H9 (cell line): Measurements from ENCODE around the gene GPC6. TPM values are rescaled to one million over a fixed set of nuclear protein-coding genes. Genes with fewer than 3 reads are reported as not detected.

ENCODE experiments used
- DNase-seq: peaks from one replicate; pipeline ENCODE4 v3.0.0-alpha.2; 2017
- H2AFZ ChIP-seq: one replicate; pipeline ENCODE4 v1.6.1; 2013; ENCODE audit warnings: mild to moderate bottlenecking, low read length, control low read depth, moderate library complexity
- H2AK5ac ChIP-seq: 2 replicates; pipeline ENCODE4 v1.6.1; 2013; ENCODE audit warnings: low read length, control low read depth, mixed read lengths; ENCODE audit not compliant: insufficient read length
- H2BK120ac ChIP-seq: one replicate; pipeline ENCODE4 v1.6.1; 2013; ENCODE audit warnings: low read depth, mild to moderate bottlenecking, low read length, control low read depth, inconsistent platforms; ENCODE audit not compliant: poor library complexity, severe bottlenecking
- H2BK12ac ChIP-seq: 2 replicates; pipeline ENCODE4 v1.6.1; 2013; ENCODE audit warnings: low read length, control low read depth, mixed read lengths, low read depth; ENCODE audit not compliant: insufficient read length
- H2BK15ac ChIP-seq: 2 replicates; pipeline ENCODE4 v1.6.1; 2013; ENCODE audit warnings: low read depth, low read length, control low read depth
- H2BK20ac ChIP-seq: one replicate; pipeline ENCODE4 v1.6.1; 2013; ENCODE audit warnings: low read depth, mild to moderate bottlenecking, low read length, control low read depth, inconsistent platforms; ENCODE audit not compliant: poor library complexity, severe bottlenecking
- H2BK5ac ChIP-seq: 2 replicates; pipeline ENCODE4 v1.6.1; 2013; ENCODE audit warnings: low read length, control low read depth, mixed read lengths; ENCODE audit not compliant: insufficient read length
- H3K14ac ChIP-seq: 2 replicates; pipeline ENCODE4 v1.6.1; 2013; ENCODE audit warnings: low read length, control low read depth; ENCODE audit not compliant: insufficient read depth
- H3K18ac ChIP-seq: 2 replicates; pipeline ENCODE4 v1.6.1; 2013; ENCODE audit warnings: low read depth, mild to moderate bottlenecking, mixed read lengths, low read length, control low read depth; ENCODE audit not compliant: insufficient read length
- H3K23ac ChIP-seq: 2 replicates; pipeline ENCODE4 v1.6.1; 2013; ENCODE audit warnings: low read length, control low read depth, mixed read lengths, low read depth; ENCODE audit not compliant: insufficient read length
- H3K23me2 ChIP-seq: 2 replicates; pipeline ENCODE4 v1.6.1; 2013; ENCODE audit warnings: low read depth, mild to moderate bottlenecking, mixed read lengths, low read length, control low read depth; ENCODE audit not compliant: insufficient read length, poor library complexity, severe bottlenecking
- H3K27ac ChIP-seq: 2 replicates; pipeline ENCODE4 v1.5.1; 2013; ENCODE audit warnings: low read length, control low read depth, mixed read lengths, low read depth; ENCODE audit not compliant: insufficient read length
- H3K27me3 ChIP-seq: 2 replicates; pipeline ENCODE4 v1.6.1; 2013; ENCODE audit warnings: low read length, control low read depth, inconsistent platforms; ENCODE audit not compliant: insufficient read depth
- H3K4ac ChIP-seq: 2 replicates; pipeline ENCODE4 v1.6.1; 2013; ENCODE audit warnings: low read depth, mild to moderate bottlenecking, control low read depth, inconsistent platforms, low read length, moderate library complexity
- H3K4me1 ChIP-seq: 2 replicates; pipeline ENCODE4 v1.6.1; 2013; ENCODE audit warnings: low read length, control low read depth, inconsistent platforms; ENCODE audit not compliant: insufficient read depth
- H3K4me2 ChIP-seq: 2 replicates; pipeline ENCODE4 v1.6.1; 2013; ENCODE audit warnings: low read length, control low read depth, mixed read lengths; ENCODE audit not compliant: insufficient read length, insufficient read depth
- H3K56ac ChIP-seq: 2 replicates; pipeline ENCODE4 v1.6.1; 2013; ENCODE audit warnings: low read depth, mild to moderate bottlenecking, mixed read lengths, low read length, control low read depth; ENCODE audit not compliant: insufficient read length
- H3K79me1 ChIP-seq: 2 replicates; pipeline ENCODE4 v1.6.1; 2013; ENCODE audit warnings: low read depth, mild to moderate bottlenecking, moderate library complexity, low read length, control low read depth, inconsistent platforms; ENCODE audit not compliant: insufficient read depth, poor library complexity, severe bottlenecking
- H3K79me2 ChIP-seq: 2 replicates; pipeline ENCODE4 v1.6.1; 2013; ENCODE audit warnings: low read length, control low read depth, inconsistent platforms; ENCODE audit not compliant: insufficient read depth
- H3K9ac ChIP-seq: 2 replicates; pipeline ENCODE4 v1.6.1; 2013; ENCODE audit warnings: low read length, control low read depth, mixed read lengths; ENCODE audit not compliant: insufficient read length; ENCODE audit errors: extremely low read depth
- H3K9me3 ChIP-seq: one replicate; pipeline ENCODE4 v1.6.1; 2013; ENCODE audit warnings: low read depth, low read length, inconsistent platforms; ENCODE audit not compliant: control insufficient read depth
- H3T11ph ChIP-seq: one replicate; pipeline ENCODE4 v1.6.1; 2013; ENCODE audit warnings: mild to moderate bottlenecking, low read length, control low read depth, inconsistent platforms
- H4K20me1 ChIP-seq: one replicate; pipeline ENCODE4 v1.6.1; 2013; ENCODE audit not compliant: control insufficient read depth, insufficient read length, insufficient read depth
- H4K5ac ChIP-seq: 2 replicates; pipeline ENCODE4 v1.6.1; 2013; ENCODE audit warnings: low read depth, mild to moderate bottlenecking, mixed read lengths, low read length, control low read depth; ENCODE audit not compliant: insufficient read length
- H4K8ac ChIP-seq: replicated peaks from 2 replicates; pipeline ENCODE4 v1.6.1; 2013; ENCODE audit warnings: low read length, control low read depth, mixed read lengths, low read depth; ENCODE audit not compliant: insufficient read length
- H4K91ac ChIP-seq: 2 replicates; pipeline ENCODE4 v1.6.1; 2013; ENCODE audit warnings: low read depth, mild to moderate bottlenecking, moderate library complexity, mixed read lengths, low read length, control low read depth; ENCODE audit not compliant: insufficient read length
- H3K27ac Mint-ChIP-seq, 3 experiments: 2 replicates in 2 of 3; 3 replicates in 1 of 3; pipeline ENCODE4 v1.8.0; 2020 to 2021; ENCODE audit warnings: mixed read lengths in 3 of 3, mild to moderate bottlenecking in 1 of 3, moderate library complexity in 1 of 3
- H3K27me3 Mint-ChIP-seq: 2 replicates; pipeline ENCODE4 v1.8.0; 2021; ENCODE audit warnings: low read depth, mild to moderate bottlenecking, moderate library complexity, mixed read lengths
- H3K36me3 Mint-ChIP-seq, 3 experiments: 2 replicates in 2 of 3; 3 replicates in 1 of 3; pipeline ENCODE4 v1.8.0; 2020 to 2021; ENCODE audit warnings: low read depth in 3 of 3, mixed read lengths in 3 of 3; ENCODE audit not compliant: insufficient read depth in 1 of 3
- H3K4me1 Mint-ChIP-seq, 2 experiments: 2 replicates each; pipeline ENCODE4 v1.8.0; 2020; ENCODE audit warnings: mixed read lengths in 2 of 2
- H3K4me3 Mint-ChIP-seq, 2 experiments: 2 replicates in 1 of 2; 3 replicates in 1 of 2; pipeline ENCODE4 v1.8.0; 2020 to 2021; ENCODE audit warnings: mild to moderate bottlenecking in 2 of 2, mixed read lengths in 2 of 2, moderate library complexity in 1 of 2
- H3K9me3 Mint-ChIP-seq, 2 experiments: 2 replicates in 1 of 2; 3 replicates in 1 of 2; pipeline ENCODE4 v1.8.0; 2020; ENCODE audit warnings: mild to moderate bottlenecking in 2 of 2, mixed read lengths in 2 of 2, moderate library complexity in 1 of 2
- WGBS: extraction: QIAGEN DNeasy Blood & Tissue Kit; methylation state at CpG from one replicate; pipeline ENCODE4 v1.1.7; 2013; ENCODE audit warnings: missing lambda C conversion rate, low lambda C conversion rate, mixed read lengths; ENCODE audit not compliant: insufficient read length; ENCODE audit errors: extremely low coverage; 5-methylcytosine and 5-hydroxymethylcytosine counted together
- total RNA-seq: library from RNA; stranded (reverse); gene quantifications from 2 replicates; pipeline ENCODE4 v1.2.1, GENCODE V29; 2021
- TF ChIP-seq, protein P1 (sequence below): fragments of 200-600 bp; sonication (generic); conservative IDR thresholded peaks from 3 replicates; pipeline ENCODE4 v1.8.0; 2021; ENCODE audit warnings: antibody characterized with exemption, mild to moderate bottlenecking

The GPC6 gene
- total RNA-seq, 1 experiment from 2014 or later: 15.6 TPM

- DNase-seq: no peak
- peaks cover 4% of the 10 kb centered on the region; the same call in 1 of the 2 replicates for H3K27me3 Mint-ChIP-seq
- Histone ChIP-seq H3K79me2 (no peaks in the 10 kb centered on the region), H2AK5ac (no peak overlapping the region), H3K79me1 (no peaks in the 10 kb centered on the region), H4K20me1 (no peaks in the 10 kb centered on the region), H3K4me2 (no peak overlapping the region), H4K5ac (no peak overlapping the region), H4K8ac (no peak overlapping the region), H3K23ac (no peak overlapping the region), H2BK5ac (no peak overlapping the region), H3K9ac (no peak overlapping the region), H3K56ac (no peak overlapping the region), H3K27me3 (no peaks in the 10 kb centered on the region), H3K14ac (no peak overlapping the region), H3K18ac (no peak overlapping the region), H2BK120ac (no peak overlapping the region), H3K4me1 (no peaks in the 10 kb centered on the region), H3K23me2 (no peaks in the 10 kb centered on the region), H3K9me3 (peaks cover 17% of the 10 kb centered on the region), H3K4ac (no peak overlapping the region), H3T11ph (no peak overlapping the region), H2AFZ (no peak overlapping the region), H2BK15ac (no peak overlapping the region), H2BK20ac (no peak overlapping the region), H2BK12ac (no peak overlapping the region), H4K91ac (no peak overlapping the region), H3K27ac (no peak overlapping the region)
- H3K4me1 Mint-ChIP-seq: no peaks in the 10 kb centered on the region
- WGBS: no CpG with 5 or more reads among the region's 4 CpGs
- TF ChIP-seq, protein P1, sequence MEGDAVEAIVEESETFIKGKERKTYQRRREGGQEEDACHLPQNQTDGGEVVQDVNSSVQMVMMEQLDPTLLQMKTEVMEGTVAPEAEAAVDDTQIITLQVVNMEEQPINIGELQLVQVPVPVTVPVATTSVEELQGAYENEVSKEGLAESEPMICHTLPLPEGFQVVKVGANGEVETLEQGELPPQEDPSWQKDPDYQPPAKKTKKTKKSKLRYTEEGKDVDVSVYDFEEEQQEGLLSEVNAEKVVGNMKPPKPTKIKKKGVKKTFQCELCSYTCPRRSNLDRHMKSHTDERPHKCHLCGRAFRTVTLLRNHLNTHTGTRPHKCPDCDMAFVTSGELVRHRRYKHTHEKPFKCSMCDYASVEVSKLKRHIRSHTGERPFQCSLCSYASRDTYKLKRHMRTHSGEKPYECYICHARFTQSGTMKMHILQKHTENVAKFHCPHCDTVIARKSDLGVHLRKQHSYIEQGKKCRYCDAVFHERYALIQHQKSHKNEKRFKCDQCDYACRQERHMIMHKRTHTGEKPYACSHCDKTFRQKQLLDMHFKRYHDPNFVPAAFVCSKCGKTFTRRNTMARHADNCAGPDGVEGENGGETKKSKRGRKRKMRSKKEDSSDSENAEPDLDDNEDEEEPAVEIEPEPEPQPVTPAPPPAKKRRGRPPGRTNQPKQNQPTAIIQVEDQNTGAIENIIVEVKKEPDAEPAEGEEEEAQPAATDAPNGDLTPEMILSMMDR: no peak
- H3K27ac Mint-ChIP-seq: no peak overlapping the region
- peaks cover 12 to 37% (median 36%) of the 10 kb centered on the region in 3 experiments for H3K36me3 Mint-ChIP-seq
- H3K9me3 Mint-ChIP-seq: peaks cover 33 to 43% of the 10 kb centered on the region in 2 experiments
- no peak overlapping the region for H3K4me3 Mint-ChIP-seq
Measured at GRCh38 chr13:93193682-93194081, 32.9 kb upstream of the GPC6 start.
